SK-N-SH (cell line): ENCODE results near the gene RAMACL.

Experiments used
- CHD2 ChIP-seq: fragments of 150-350 bp; IDR thresholded peaks from 2 replicates; pipeline ENCODE4 v1.6.1; 2018; ENCODE audit warnings: low read length; ENCODE audit not compliant: partially characterized antibody
- EP300 ChIP-seq, 2 experiments: IDR thresholded peaks; 2 replicates each; pipeline versions ENCODE4 v1.4.0 to v1.6.1; 2012; ENCODE audit warnings: borderline replicate concordance in 1 of 2, low read depth in 1 of 2, low read length in 1 of 2
- GABPA ChIP-seq: IDR thresholded peaks from 2 replicates; pipeline ENCODE4 v1.4.0; 2012; ENCODE audit warnings: low read depth, mild to moderate bottlenecking
- MEF2A ChIP-seq: IDR thresholded peaks from 2 replicates; pipeline ENCODE4 v1.4.0; 2012; ENCODE audit warnings: low read depth, borderline replicate concordance
- POLR2AphosphoS5 ChIP-seq: IDR thresholded peaks from 2 replicates; pipeline ENCODE4 v1.6.1; 2012; ENCODE audit warnings: low read depth, low read length
- RAD21 ChIP-seq: IDR thresholded peaks from 2 replicates; pipeline ENCODE4 v1.6.1; 2012; ENCODE audit warnings: mild to moderate bottlenecking, low read length
- RCOR1 ChIP-seq: fragments of 150-350 bp; IDR thresholded peaks from 2 replicates; pipeline ENCODE4 v1.6.1; 2017; ENCODE audit warnings: antibody characterized with exemption, low read length
- TAF1 ChIP-seq: IDR thresholded peaks from 2 replicates; pipeline ENCODE4 v1.6.1; 2012; ENCODE audit warnings: low read depth, mild to moderate bottlenecking, low read length, moderate library complexity, borderline replicate concordance
- TF ChIP-seq, protein P1 (sequence below): fragments of 200-600 bp; sonication (generic); IDR thresholded peaks from 2 replicates; pipeline ENCODE4 v1.6.1; 2017; ENCODE audit warnings: antibody characterized with exemption, mild to moderate bottlenecking, moderate library complexity
- TF ChIP-seq, protein P2 (sequence below): IDR thresholded peaks from 2 replicates; pipeline ENCODE4 v1.6.1; 2012; ENCODE audit warnings: mild to moderate bottlenecking, low read depth, low read length, moderate library complexity

DNA sequence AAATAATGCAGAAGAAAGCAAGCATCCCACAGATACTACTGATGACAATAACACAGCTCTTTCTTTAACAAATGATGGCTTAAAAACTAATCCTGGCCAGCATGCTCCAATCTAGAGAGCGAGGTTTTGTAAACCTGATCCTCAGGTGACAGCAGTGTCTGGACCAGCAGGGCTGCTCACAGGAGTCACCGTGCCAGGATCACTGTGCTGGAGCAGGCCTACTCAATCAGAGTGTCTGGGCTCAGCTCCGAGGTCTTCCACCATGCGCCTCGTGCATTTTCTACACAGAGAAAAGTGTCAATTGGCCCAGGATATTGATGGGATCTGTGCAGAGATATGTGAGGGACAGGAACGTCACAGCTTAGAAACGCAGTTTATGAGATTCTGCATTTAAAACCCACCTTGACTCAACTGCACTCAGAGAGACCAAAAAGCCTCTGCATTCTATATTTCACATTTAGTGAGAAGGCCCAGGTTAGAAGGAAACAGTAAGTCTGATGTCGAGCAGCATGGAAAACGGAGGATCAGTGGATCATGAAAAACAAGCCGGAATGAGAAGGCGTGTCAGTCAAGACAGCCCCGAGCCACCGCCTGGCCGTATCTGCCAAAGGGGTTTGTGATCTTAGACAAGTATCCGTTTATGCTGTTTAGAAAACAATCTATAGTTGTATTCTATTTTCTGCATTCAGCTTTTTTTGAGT is 7.8 kb downstream of the RAMACL start:
- no peak for TF ChIP-seq POLR2AphosphoS5
- TF ChIP-seq CHD2, result no peak
- TF ChIP-seq GABPA, result no peak
- TF ChIP-seq RCOR1, result no peak
- TF ChIP-seq EP300 (IDR thresholded peaks at IDR 0.05; ENCODE audit: borderline replicate concordance in 1 of 2, low read depth in 1 of 2, low read length in 1 of 2), result no peak
- no peak for TF ChIP-seq TAF1
- TF ChIP-seq RAD21, result no peak
- TF ChIP-seq MEF2A, result no peak
- TF ChIP-seq, protein P1, sequence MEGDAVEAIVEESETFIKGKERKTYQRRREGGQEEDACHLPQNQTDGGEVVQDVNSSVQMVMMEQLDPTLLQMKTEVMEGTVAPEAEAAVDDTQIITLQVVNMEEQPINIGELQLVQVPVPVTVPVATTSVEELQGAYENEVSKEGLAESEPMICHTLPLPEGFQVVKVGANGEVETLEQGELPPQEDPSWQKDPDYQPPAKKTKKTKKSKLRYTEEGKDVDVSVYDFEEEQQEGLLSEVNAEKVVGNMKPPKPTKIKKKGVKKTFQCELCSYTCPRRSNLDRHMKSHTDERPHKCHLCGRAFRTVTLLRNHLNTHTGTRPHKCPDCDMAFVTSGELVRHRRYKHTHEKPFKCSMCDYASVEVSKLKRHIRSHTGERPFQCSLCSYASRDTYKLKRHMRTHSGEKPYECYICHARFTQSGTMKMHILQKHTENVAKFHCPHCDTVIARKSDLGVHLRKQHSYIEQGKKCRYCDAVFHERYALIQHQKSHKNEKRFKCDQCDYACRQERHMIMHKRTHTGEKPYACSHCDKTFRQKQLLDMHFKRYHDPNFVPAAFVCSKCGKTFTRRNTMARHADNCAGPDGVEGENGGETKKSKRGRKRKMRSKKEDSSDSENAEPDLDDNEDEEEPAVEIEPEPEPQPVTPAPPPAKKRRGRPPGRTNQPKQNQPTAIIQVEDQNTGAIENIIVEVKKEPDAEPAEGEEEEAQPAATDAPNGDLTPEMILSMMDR, result no peak
- TF ChIP-seq, protein P2, sequence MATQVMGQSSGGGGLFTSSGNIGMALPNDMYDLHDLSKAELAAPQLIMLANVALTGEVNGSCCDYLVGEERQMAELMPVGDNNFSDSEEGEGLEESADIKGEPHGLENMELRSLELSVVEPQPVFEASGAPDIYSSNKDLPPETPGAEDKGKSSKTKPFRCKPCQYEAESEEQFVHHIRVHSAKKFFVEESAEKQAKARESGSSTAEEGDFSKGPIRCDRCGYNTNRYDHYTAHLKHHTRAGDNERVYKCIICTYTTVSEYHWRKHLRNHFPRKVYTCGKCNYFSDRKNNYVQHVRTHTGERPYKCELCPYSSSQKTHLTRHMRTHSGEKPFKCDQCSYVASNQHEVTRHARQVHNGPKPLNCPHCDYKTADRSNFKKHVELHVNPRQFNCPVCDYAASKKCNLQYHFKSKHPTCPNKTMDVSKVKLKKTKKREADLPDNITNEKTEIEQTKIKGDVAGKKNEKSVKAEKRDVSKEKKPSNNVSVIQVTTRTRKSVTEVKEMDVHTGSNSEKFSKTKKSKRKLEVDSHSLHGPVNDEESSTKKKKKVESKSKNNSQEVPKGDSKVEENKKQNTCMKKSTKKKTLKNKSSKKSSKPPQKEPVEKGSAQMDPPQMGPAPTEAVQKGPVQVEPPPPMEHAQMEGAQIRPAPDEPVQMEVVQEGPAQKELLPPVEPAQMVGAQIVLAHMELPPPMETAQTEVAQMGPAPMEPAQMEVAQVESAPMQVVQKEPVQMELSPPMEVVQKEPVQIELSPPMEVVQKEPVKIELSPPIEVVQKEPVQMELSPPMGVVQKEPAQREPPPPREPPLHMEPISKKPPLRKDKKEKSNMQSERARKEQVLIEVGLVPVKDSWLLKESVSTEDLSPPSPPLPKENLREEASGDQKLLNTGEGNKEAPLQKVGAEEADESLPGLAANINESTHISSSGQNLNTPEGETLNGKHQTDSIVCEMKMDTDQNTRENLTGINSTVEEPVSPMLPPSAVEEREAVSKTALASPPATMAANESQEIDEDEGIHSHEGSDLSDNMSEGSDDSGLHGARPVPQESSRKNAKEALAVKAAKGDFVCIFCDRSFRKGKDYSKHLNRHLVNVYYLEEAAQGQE, result no peak
